Measurements from ENCODE around the gene ZBTB1.

ZBTB1 gene

DNA sequence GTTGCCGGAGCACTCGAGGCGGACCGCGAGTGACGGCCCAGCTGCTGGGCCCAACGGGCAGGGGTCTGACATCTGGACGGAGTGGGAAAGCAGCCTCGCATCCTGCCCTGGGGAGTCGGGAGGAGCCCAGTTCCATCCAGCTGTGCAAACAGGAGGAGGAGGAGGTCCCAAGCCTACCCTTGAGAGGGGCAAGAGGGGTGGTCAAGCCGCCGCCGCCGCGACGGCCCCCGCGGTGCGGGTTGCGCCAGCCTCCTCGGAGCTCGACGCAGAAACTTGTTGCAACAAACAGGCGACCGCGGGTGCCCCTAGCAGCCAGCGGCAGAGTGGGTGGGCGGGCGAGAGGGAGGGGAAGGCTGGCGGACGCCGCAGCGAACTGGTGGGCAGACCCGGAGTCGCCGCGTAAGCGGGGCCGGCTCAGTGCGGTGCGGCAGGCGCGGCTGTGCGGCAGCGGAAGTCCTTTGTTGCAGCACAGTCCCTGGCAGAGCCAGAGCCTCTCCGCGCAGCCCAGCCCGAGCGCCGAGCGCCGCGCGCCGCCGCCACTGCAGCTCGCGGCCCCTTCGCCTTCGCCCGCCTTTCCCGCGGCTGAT lies at the start of gene ZBTB1:
Gene ZBTB1, plus strand, starts transcription at position 461 of the 587 bp plus-strand sequence. CDS start 16,735 bp downstream, outside the sequence.
- DNase-seq, result peak; percentile 82 to 87

DNA sequence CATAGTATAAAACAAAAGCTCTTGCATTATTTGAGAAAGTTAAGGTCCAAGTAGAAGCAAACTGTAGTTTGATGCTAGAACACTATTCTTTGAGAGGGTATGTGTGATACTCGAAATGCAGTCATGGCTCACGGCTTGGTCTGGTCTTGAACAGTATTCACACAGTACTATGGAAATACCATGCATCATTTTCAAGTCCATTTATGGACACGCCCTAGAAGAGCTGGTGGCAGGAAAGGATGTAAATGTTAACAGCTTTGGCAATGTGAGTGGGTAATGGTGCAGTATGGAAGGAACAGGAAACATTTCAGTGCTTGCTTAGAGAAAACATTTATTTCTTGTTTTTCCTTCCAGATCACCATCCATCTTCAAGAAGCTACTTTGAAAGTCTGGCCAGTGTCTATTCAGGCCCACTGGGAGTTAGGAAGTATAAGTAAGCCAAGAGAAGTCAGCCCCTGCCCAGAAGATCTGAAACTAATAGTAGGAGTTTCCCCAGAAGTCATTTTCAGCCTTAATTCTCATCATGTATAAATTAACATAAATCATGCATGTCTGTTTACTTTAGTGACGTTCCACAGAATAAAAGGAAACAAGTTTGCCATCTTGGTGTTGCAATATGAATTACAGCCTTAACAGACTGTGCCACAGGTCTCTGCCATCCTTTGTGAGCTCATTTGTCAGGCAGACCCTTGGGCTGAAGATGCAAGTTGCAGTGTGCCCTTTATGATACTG lies 45.0 kb upstream of the ZBTB1 start:
- no peak for DNase-seq

GRCh38 chr14:64461221-64461620 lies 43.3 kb upstream of the ZBTB1 start:
- DNase-seq, result no peak

- no peak for DNase-seq
Measured at GRCh38 chr14:64463195-64463594, 41.4 kb upstream of the ZBTB1 start.

DNA sequence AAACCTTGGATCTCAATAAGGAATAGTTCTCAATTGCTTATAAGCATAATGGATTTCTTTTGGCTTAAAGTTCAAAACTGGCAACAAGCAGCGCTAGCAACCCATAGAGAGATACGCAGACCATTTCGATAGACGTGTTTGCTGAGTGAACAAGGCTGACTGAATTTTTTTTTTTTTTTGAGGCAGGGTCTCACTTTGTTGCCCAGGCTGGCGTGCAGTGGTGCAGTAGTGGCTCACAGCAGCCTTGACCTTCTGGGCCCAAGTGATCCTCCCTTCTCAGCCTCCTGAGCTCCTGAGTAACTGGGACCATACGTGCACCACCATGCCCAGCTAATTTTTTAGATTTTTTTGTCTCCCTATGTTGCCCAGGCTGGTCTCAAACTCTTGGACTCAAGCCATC lies 40.7 kb upstream of the ZBTB1 start:
- no peak for DNase-seq

- no peak for DNase-seq
Measured at GRCh38 chr14:64464651-64465050, 39.9 kb upstream of the ZBTB1 start.

GRCh38 chr14:64465191-64465822 lies 39.3 kb upstream of the ZBTB1 start, which contains the start of gene AKAP5:
Gene AKAP5 (plus strand): TSS chr14:64465499. CDS start chr14:64468395, 2,896 bp downstream.
- DNase-seq, result peak; percentile 50 to 59

DNA sequence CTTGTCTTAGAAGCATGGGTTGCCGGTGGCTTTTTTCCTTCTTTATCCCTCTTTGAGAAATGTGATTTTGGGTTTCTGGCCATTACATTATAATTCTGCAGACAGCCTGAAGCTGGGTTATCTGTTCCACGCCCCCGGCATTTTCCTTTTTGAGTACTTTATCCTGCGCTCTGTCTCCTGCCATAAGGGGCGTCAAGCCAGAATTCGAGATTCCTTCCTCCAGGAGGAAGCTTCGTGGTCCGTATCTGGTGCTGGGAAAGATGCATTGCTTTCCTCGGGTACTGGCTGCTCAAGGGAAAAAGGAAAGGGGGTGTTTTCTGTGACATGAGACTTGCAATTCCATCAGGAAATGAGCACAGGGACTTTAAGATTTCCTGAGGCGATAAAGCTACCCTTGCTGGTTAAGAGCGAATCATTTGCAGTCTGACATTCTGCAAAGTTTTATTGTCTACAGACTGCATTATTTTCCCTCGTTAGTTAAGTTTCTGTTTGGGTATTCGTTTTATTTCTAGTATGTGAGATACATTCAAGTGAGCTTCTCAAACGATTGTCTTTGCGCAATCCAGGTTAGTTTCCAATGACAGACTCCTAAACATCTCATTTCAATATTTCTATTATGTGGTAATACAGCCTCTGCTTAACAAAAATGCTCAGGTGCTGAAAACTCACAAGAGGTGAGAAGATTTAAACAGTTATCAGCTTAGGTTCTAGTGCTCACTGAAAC lies 38.6 kb upstream of the ZBTB1 start:
- DNase-seq, result no peak

DNA sequence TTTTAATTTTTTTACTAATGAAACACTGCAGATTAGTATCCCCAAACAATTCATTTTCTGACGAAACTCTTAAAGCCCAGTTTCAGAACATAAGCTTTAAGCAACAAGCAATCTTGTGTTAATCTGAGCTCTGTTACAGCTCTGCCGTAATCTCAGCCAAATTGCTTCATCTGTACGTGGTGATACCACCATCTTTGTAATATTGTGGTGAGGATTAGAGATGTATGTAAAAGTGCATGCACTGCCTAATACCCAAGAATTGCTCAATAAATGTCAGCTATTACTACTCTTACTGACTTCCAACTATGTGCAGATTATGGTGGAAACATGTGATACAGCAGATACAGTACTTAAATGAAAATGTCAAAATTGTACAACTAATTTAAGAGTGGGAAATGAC lies 37.5 kb upstream of the ZBTB1 start:
- DNase-seq, result no peak

- no peak for DNase-seq
Measured at GRCh38 chr14:64467566-64467965, 37.0 kb upstream of the ZBTB1 start.

DNA sequence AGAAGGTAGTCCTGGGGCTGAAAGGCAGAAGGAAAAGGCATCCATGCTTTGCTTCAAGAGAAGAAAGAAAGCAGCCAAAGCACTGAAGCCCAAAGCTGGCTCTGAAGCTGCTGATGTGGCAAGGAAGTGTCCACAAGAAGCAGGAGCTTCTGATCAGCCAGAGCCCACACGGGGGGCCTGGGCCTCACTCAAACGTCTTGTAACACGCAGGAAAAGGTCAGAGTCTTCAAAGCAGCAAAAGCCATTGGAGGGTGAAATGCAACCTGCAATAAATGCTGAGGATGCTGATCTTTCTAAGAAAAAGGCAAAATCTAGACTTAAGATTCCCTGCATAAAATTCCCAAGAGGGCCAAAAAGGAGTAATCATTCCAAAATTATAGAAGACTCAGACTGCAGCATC lies 36.1 kb upstream of the ZBTB1 start:
- no peak for DNase-seq

GRCh38 chr14:64474041-64474440 lies 30.5 kb upstream of the ZBTB1 start:
- no peak for DNase-seq

- no peak for DNase-seq
Measured at GRCh38 chr14:64474698-64475097, 29.9 kb upstream of the ZBTB1 start.

DNA sequence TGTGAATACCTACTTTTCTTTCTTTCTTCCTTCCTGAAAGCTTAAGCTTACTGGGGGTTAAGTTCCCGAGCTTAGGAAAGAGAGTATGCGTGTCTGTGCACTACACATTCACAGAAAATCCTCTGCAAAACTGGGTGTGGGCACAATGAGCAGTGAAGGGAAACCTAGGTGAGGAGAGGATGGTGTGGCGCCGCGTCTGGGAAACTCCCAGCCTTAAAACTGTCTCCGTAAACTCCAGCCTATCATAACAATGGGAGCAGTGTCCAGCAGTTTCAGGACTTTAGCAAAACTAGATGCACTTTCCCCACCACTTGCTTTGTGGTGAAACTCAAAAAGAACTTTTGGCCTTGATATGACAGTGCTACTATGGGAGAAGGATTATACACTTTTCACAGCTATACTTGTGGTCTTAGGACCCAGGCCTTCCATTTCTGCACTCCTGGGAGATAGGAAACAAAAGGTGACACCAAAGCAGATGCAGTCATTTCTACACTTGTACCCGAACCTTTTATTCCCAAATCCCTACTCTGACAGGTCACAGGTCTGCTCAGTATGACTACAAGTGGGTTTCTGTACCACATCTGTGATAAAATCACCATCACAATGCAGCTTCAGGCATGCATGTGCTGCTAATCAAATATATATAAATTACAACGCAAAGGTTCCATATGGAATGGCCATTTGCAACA lies 28.8 kb upstream of the ZBTB1 start:
- no peak for DNase-seq

- no peak for DNase-seq
Measured at GRCh38 chr14:64476438-64476837, 28.1 kb upstream of the ZBTB1 start.

DNA sequence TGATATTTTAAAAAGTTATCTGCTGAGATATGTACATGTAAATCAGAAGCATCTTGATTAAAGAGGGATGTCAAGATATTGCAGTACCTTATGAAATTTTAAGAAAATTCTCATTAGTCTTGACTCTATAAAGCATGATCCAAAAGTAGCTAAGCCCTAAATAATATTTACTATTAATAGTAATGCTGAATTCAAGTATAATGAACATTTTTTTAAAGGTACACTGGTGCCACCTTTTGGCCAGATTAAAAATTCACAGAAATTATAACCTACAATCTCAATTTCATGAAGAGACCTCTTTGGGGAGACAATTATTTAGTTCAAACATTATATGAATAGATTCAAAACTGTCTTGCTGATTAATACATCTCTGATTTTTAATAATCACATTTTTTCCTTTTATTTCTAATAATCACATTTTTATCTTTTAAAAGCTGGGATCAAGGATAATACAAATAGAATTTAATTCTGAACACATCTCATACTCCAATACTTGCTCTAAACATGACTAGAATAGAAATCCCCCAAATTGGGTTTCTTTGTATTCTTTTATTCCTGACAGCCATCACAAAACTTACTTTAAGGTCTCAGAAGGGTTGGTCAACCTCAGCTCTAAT lies 25.8 kb upstream of the ZBTB1 start:
- no peak for DNase-seq

DNA sequence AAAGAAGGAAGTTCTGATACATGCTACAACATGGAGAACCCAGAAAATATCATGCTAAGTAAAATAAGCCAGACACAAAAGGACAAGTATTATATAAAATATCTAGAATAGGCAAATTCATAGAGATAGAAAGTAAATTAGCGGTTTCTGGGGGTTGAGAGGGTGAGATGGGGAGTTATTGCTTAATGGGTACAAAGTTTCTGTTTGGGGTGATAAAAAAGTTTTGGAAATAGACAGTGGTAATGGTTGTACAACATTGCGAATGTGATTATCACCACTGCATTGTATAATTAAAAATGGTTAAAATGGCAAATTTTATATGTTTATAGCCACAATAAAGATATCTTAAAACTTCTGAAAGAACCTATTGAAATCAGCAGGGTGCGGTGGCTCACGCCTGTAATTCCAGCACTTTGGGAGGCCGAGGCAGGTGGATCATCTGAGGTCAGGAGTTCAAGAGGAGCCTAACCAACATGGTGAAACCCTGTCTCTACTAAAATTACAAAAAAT lies 15.9 kb upstream of the ZBTB1 start:
- no peak for DNase-seq

GRCh38 chr14:64491637-64492036 lies 12.9 kb upstream of the ZBTB1 start:
- no peak for DNase-seq

GRCh38 chr14:64493455-64493854 lies 11.1 kb upstream of the ZBTB1 start:
- no peak for DNase-seq

GRCh38 chr14:64495252-64495651 lies 9.3 kb upstream of the ZBTB1 start:
- DNase-seq, result no peak

GRCh38 chr14:64496764-64497163 lies 7.8 kb upstream of the ZBTB1 start:
- DNase-seq, result no peak

GRCh38 chr14:64500088-64500487 lies 4.5 kb upstream of the ZBTB1 start:
- no peak for DNase-seq

All from stimulated activated CD4-positive, alpha-beta T cell treated with anti-CD3 and anti-CD28 coated beads, Interleukin-4, amount 100 ng/mL, for 4 hours (primary cell).